ENCODE measurements around the gene LANCL1. TPM values are rescaled to one million over a fixed set of nuclear protein-coding genes. Genes with fewer than 3 reads are reported as not detected.

LANCL1 gene
- total RNA-seq: 10 to 100 TPM; 21.3 to 31.0 TPM

GRCh38 chr2:210476194-210477128 lies at the start of gene LANCL1:
Gene LANCL1, minus strand, starts transcription at chr2:210476759. Its CDS starts 363 bp downstream, at chr2:210476396.
- H3K27ac Mint-ChIP-seq: peak within 1 kb of the TSS; percentile 93
- H3K36me3 Mint-ChIP-seq (ENCODE audit: low read depth): peaks cover 30% of the 10 kb centered on the region
- peaks cover 23% of the 10 kb centered on the region for H3K4me1 Mint-ChIP-seq
- no peaks in the 10 kb centered on the region for H3K27me3 Mint-ChIP-seq
- H3K4me3 Mint-ChIP-seq: peak within 1 kb of the TSS; percentile 89
- H3K9me3 Mint-ChIP-seq: no peaks in the 10 kb centered on the region
- peak; percentile 100 for ATAC-seq (replicated peaks)

- no peak overlapping the region for H3K27ac Mint-ChIP-seq
- H3K36me3 Mint-ChIP-seq (ENCODE audit: low read depth): no peaks in the 10 kb centered on the region
- no peak overlapping the region for H3K4me3 Mint-ChIP-seq
- no peak for ATAC-seq (replicated peaks)
- H3K9me3 Mint-ChIP-seq: no peaks in the 10 kb centered on the region
- no peaks in the 10 kb centered on the region for H3K4me1 Mint-ChIP-seq
- peaks cover 13% of the 10 kb centered on the region for H3K27me3 Mint-ChIP-seq
Measured at GRCh38 chr2:210524533-210524932, 48.0 kb upstream of the LANCL1 start.

- Mint-ChIP-seq H3K9me3 (no peaks in the 10 kb centered on the region), H3K4me3 (no peak overlapping the region), H3K27ac (no peak overlapping the region), H3K4me1 (no peaks in the 10 kb centered on the region), H3K27me3 (peaks cover 16% of the 10 kb centered on the region), H3K36me3 (ENCODE audit: low read depth) (no peaks in the 10 kb centered on the region)
- no peak for ATAC-seq (replicated peaks)
Measured at GRCh38 chr2:210523650-210524289, 47.2 kb upstream of the LANCL1 start.

- peaks cover 21% of the 10 kb centered on the region for H3K27me3 Mint-ChIP-seq
- no peak for ATAC-seq (replicated peaks)
- no peaks in the 10 kb centered on the region for H3K36me3 Mint-ChIP-seq (ENCODE audit: low read depth)
Measured at GRCh38 chr2:210522399-210522798, 45.8 kb upstream of the LANCL1 start.

GRCh38 chr2:210519594-210519993 lies 43.0 kb upstream of the LANCL1 start:
- ATAC-seq (replicated peaks): no peak
- no peak overlapping the region for H3K27ac Mint-ChIP-seq
- peaks cover 9% of the 10 kb centered on the region for H3K9me3 Mint-ChIP-seq
- no peaks in the 10 kb centered on the region for H3K4me1 Mint-ChIP-seq
- H3K4me3 Mint-ChIP-seq: no peak overlapping the region
- peaks cover 35% of the 10 kb centered on the region for H3K27me3 Mint-ChIP-seq
- H3K36me3 Mint-ChIP-seq (ENCODE audit: low read depth): no peaks in the 10 kb centered on the region

More at GRCh38 chr2:210522399-210522798, 45.8 kb upstream of the LANCL1 start:
- Mint-ChIP-seq H3K27ac (no peak overlapping the region), H3K4me1 (no peaks in the 10 kb centered on the region), H3K4me3 (no peak overlapping the region), H3K9me3 (no peaks in the 10 kb centered on the region)

- no peak for ATAC-seq (replicated peaks)
- H3K4me3 Mint-ChIP-seq: no peak overlapping the region
- H3K9me3 Mint-ChIP-seq: peaks cover 11% of the 10 kb centered on the region
- H3K4me1 Mint-ChIP-seq: no peaks in the 10 kb centered on the region
- H3K36me3 Mint-ChIP-seq (ENCODE audit: low read depth): no peaks in the 10 kb centered on the region
- peaks cover 39% of the 10 kb centered on the region for H3K27me3 Mint-ChIP-seq
- H3K27ac Mint-ChIP-seq: no peak overlapping the region
Measured at GRCh38 chr2:210517264-210517663, 40.7 kb upstream of the LANCL1 start.

GRCh38 chr2:210515911-210516310 lies 39.4 kb upstream of the LANCL1 start:
- Mint-ChIP-seq H3K27ac (no peak overlapping the region), H3K4me1 (no peaks in the 10 kb centered on the region), H3K27me3 (peaks cover 36% of the 10 kb centered on the region), H3K36me3 (ENCODE audit: low read depth) (no peaks in the 10 kb centered on the region), H3K4me3 (no peak overlapping the region), H3K9me3 (peaks cover 11% of the 10 kb centered on the region)
- ATAC-seq (replicated peaks): no peak

- H3K27ac Mint-ChIP-seq: no peak overlapping the region
- no peak overlapping the region for H3K4me3 Mint-ChIP-seq
- H3K36me3 Mint-ChIP-seq (ENCODE audit: low read depth): no peaks in the 10 kb centered on the region
- H3K9me3 Mint-ChIP-seq: peaks cover 9% of the 10 kb centered on the region
- peaks cover 10% of the 10 kb centered on the region for H3K27me3 Mint-ChIP-seq
- H3K4me1 Mint-ChIP-seq: no peaks in the 10 kb centered on the region
- ATAC-seq (replicated peaks): no peak
Measured at GRCh38 chr2:210503725-210504191, 27.2 kb upstream of the LANCL1 start.

- Mint-ChIP-seq H3K27me3 (peaks cover 16% of the 10 kb centered on the region), H3K4me3 (no peak overlapping the region), H3K4me1 (no peaks in the 10 kb centered on the region), H3K27ac (no peak overlapping the region), H3K9me3 (peaks cover 9% of the 10 kb centered on the region), H3K36me3 (ENCODE audit: low read depth) (no peaks in the 10 kb centered on the region)
- no peak for ATAC-seq (replicated peaks)
Measured at GRCh38 chr2:210503001-210503623, 26.6 kb upstream of the LANCL1 start.

- Mint-ChIP-seq H3K4me1 (no peaks in the 10 kb centered on the region), H3K9me3 (peaks cover 3% of the 10 kb centered on the region), H3K27me3 (peaks cover 13% of the 10 kb centered on the region), H3K4me3 (no peak overlapping the region), H3K36me3 (ENCODE audit: low read depth) (no peaks in the 10 kb centered on the region), H3K27ac (no peak overlapping the region)
- ATAC-seq (replicated peaks): no peak
Measured at GRCh38 chr2:210496512-210496911, 20.0 kb upstream of the LANCL1 start.

- H3K4me1 Mint-ChIP-seq: no peaks in the 10 kb centered on the region
- H3K27me3 Mint-ChIP-seq: peaks cover 7% of the 10 kb centered on the region
- no peaks in the 10 kb centered on the region for H3K36me3 Mint-ChIP-seq (ENCODE audit: low read depth)
- H3K4me3 Mint-ChIP-seq: no peak overlapping the region
- ATAC-seq (replicated peaks): no peak
- no peak overlapping the region for H3K27ac Mint-ChIP-seq
- H3K9me3 Mint-ChIP-seq: no peaks in the 10 kb centered on the region
Measured at GRCh38 chr2:210493528-210493927, 17.0 kb upstream of the LANCL1 start.

GRCh38 chr2:210481601-210482175 lies 5.1 kb upstream of the LANCL1 start:
- Mint-ChIP-seq H3K4me3 (no peak overlapping the region), H3K9me3 (peaks cover 11% of the 10 kb centered on the region), H3K27ac (no peak overlapping the region), H3K36me3 (ENCODE audit: low read depth) (no peaks in the 10 kb centered on the region), H3K27me3 (peaks cover 4% of the 10 kb centered on the region), H3K4me1 (peaks cover 19% of the 10 kb centered on the region)
- ATAC-seq (replicated peaks): no peak

- H3K9me3 Mint-ChIP-seq: peaks cover 11% of the 10 kb centered on the region
- H3K4me1 Mint-ChIP-seq: peaks cover 20% of the 10 kb centered on the region
- no peaks in the 10 kb centered on the region for H3K36me3 Mint-ChIP-seq (ENCODE audit: low read depth)
- peak overlapping the region; percentile 29 for H3K4me3 Mint-ChIP-seq
- H3K27ac Mint-ChIP-seq: no peak overlapping the region
- peaks cover 4% of the 10 kb centered on the region for H3K27me3 Mint-ChIP-seq
- no peak for ATAC-seq (replicated peaks)
Measured at GRCh38 chr2:210480764-210481163, 4.2 kb upstream of the LANCL1 start.

GRCh38 chr2:210480079-210480478 lies 3.5 kb upstream of the LANCL1 start:
- Mint-ChIP-seq H3K36me3 (ENCODE audit: low read depth) (peaks cover 1% of the 10 kb centered on the region), H3K4me3 (peak overlapping the region; percentile 29), H3K27ac (no peak overlapping the region), H3K27me3 (peaks cover 4% of the 10 kb centered on the region), H3K9me3 (peaks cover 11% of the 10 kb centered on the region), H3K4me1 (peaks cover 23% of the 10 kb centered on the region)
- ATAC-seq (replicated peaks): peak; percentile 24
